Measurements from ENCODE around the gene ALOX12B.
A peak's percentile ranks its signal among the peaks of the same experiment; 100 is the strongest.

The ALOX12B gene

GRCh38 chr17:8125947-8126490, 38.5 kb upstream of the ALOX12B start:
- no peak for DNase-seq (ENCODE audit: low read depth)
- peak overlapping the region; percentile 78 for H3K4me3 ChIP-seq (ENCODE audit: control insufficient read depth, low read depth, low read length)
- no peak for TF ChIP-seq CTCF (conservative IDR thresholded peaks at IDR 0.05; ENCODE audit: control insufficient read depth, insufficient read depth, low read depth, low read length)

GRCh38 chr17:8125154-8125946, 37.8 kb upstream of the ALOX12B start:
- peak; percentile 68 for DNase-seq (ENCODE audit: low read depth)
- TF ChIP-seq CTCF (conservative IDR thresholded peaks at IDR 0.05; ENCODE audit: control insufficient read depth, insufficient read depth, low read depth, low read length), result no peak
- peak overlapping the region; percentile 78 for H3K4me3 ChIP-seq (ENCODE audit: control insufficient read depth, low read depth, low read length)

- DNase-seq (ENCODE audit: low read depth), result no peak
- peak overlapping the region; percentile 48 for H3K4me3 ChIP-seq (ENCODE audit: control insufficient read depth, low read depth, low read length)
- no peak for TF ChIP-seq CTCF (conservative IDR thresholded peaks at IDR 0.05; ENCODE audit: control insufficient read depth, insufficient read depth, low read depth, low read length)
Measured at GRCh38 chr17:8124350-8125153, 37.0 kb upstream of the ALOX12B start.

GRCh38 chr17:8123695-8124349, 36.3 kb upstream of the ALOX12B start, which contains the start of gene HES7:
Gene HES7 (minus strand): TSS chr17:8124106. CDS start chr17:8124084, 22 bp downstream.
- TF ChIP-seq CTCF (conservative IDR thresholded peaks at IDR 0.05; ENCODE audit: control insufficient read depth, insufficient read depth, low read depth, low read length), result no peak
- no peak for DNase-seq (ENCODE audit: low read depth)
- peak within 1 kb of the TSS; percentile 48 for H3K4me3 ChIP-seq (ENCODE audit: control insufficient read depth, low read depth, low read length)

- DNase-seq (ENCODE audit: low read depth), result no peak
- H3K4me3 ChIP-seq (ENCODE audit: control insufficient read depth, low read depth, low read length), result peak overlapping the region; percentile 48
- no peak for TF ChIP-seq CTCF (conservative IDR thresholded peaks at IDR 0.05; ENCODE audit: control insufficient read depth, insufficient read depth, low read depth, low read length)
Measured at GRCh38 chr17:8122924-8123694, 35.6 kb upstream of the ALOX12B start.
